Fibroblast of skin of back (primary cell): Measurements from ENCODE around the gene NPAS4.
"Not testable (repeated sequence)": the region's sequence is repeated elsewhere in the genome, so short reads cannot be mapped to it uniquely, and the experiment has no call there.

Experiments
- DNase-seq: peaks from one replicate; pipeline ENCODE4 v3.0.0-alpha.2; 2013

The NPAS4 gene

GRCh38 chr11:66418168-66418985, 2.5 kb upstream of the NPAS4 start:
- peak; percentile 98 for DNase-seq

DNA sequence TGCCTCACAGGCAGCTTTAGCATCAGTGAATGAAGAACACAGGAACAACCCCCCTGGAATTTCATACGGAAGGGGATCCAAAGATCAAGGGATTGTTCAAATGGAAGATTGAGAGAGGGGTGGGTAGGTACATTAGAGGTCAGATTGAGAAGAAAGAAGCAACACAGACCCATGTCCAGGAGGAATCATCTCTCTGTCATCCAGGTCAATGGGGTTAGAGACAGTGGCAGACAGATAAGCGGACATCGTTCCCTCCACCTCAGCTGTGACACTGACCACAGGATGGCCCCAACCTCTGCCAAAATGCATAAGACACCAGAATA, 1.9 kb upstream of the NPAS4 start:
- no peak for DNase-seq

- DNase-seq, result no peak
These were observed 1.0 kb upstream of the NPAS4 start for GRCh38 chr11:66419825-66420224.

DNA sequence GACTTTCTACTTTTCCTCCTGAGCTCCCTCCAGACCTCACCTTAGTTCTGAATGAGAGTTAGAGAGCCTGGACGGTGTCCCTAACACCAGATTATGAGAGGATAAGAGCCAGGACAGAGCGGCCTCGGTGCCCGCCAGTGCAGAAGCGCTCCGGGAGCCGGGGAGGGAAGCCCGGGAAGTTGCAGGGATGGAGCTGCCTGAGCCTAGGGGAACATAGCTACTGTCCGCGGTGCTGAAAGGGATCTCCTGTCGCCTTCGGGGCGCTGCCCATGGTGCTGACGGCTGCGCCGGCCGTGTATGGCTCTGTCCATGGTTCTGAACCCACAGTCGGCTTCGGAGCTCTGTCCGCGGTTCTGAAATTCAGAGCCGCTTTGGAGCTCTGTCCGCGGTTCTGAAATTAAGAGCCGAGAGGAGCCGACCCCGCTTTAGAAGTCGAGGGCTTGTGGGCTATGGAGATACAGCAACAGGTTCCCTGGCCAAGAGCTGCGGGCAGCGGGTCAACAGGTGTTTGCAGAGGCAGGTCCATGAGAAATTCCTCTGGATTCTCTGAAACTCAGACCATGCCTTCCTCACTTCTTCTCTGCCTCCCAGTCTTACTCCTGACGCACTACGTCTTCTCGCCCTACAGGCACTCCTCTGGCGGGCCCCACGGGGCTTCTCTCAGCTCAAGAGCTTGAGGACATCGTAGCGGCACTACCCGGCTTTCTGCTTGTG, 814 bp downstream of the NPAS4 start:
- peak; percentile 87 for DNase-seq

GRCh38 chr11:66426314-66426713, 5.5 kb downstream of the NPAS4 start:
- no peak for DNase-seq

DNA sequence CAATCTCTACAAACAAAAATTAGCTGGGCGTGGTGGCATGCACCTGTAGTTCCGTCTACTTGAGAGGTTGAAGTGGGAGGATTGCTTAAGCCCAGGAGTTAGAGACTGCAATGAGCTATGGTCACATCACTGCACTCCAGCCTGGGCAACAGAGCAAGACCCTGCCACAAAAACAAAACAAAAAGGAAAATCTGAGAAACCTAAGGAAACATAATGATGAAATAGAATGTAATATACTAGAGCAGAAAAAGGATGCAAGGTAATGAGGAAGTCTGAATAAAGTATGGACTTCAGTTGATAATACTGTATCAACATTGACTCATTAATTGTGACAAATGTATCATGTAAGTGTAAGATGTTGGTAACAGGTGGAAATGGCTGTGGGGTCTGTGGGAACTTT, 8.1 kb downstream of the NPAS4 start:
- DNase-seq, result no peak

GRCh38 chr11:66429983-66430602, 9.3 kb downstream of the NPAS4 start:
- DNase-seq, result peak; percentile 71

DNA sequence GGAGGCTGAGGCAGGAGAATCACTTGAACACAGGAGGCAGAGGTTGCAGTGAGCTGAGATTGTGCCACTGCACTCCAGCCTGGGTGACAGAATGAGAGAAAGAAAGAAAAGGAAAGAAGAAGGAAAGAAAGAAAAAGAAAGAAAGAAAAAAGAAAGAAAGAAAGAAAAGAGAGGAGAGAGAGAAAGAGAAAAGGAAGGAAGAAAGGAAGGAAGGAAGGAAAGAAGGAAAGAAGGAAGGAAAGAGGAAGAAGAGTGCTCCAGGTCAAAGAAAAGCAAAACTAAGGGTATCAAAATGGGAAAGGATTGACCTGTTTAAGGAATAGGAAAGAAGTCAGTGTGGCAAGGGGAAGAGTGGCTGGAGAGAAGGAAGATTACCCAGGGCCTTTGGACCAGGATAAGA, 10.5 kb downstream of the NPAS4 start:
- not testable (repeated sequence) for DNase-seq

- not testable (repeated sequence) for DNase-seq
These were observed 11.1 kb downstream of the NPAS4 start for GRCh38 chr11:66431871-66432329.

DNA sequence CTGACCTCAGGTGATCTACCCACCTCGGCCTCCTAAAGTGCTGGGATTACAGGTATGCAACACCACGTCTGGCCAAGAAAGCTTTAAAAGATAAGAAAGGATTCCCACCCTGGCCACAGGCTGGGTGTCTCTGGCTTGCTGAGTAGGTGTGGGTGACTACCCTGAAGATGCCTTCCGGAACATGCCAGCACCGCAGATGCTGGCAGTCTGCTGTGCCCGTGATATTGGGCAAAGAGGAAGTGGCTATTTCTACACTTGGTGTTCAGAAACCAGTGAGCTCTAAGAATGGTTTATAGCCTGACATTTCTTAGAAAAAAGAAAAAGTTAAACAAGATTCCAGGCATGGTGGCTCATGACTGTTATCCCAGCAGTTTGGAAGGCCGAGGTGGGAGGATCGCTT, 11.8 kb downstream of the NPAS4 start:
- DNase-seq, result no peak

GRCh38 chr11:66437979-66438503, 17.2 kb downstream of the NPAS4 start:
- DNase-seq, result no peak

GRCh38 chr11:66438504-66439466, 17.9 kb downstream of the NPAS4 start, which contains the start of gene MRPL11:
Gene MRPL11 (minus strand): TSS chr11:66438848. CDS start chr11:66438754, 94 bp downstream.
- peak; percentile 93 for DNase-seq

GRCh38 chr11:66440101-66440939, 19.5 kb downstream of the NPAS4 start:
- DNase-seq, result not testable (repeated sequence)

- not testable (repeated sequence) for DNase-seq
These were observed 20.1 kb downstream of the NPAS4 start for GRCh38 chr11:66440940-66441282.

DNA sequence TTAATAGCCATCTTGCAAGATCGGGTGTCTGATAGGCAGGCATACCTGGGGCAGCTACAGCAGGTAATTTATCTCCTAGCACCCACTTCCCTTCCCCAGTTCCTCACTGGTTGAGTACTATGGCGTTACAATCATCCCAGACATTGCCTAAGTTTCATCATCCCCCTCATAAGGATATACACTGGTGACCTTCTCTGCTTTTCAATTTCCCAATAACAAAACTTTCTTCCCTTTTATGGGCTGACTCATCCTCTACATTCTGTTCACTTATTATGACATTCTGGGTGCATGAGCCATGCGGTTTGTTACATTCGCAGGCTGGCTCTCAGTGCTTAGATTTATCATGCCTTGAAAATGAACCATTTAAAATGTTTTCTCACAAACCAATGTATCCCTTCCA, 22.8 kb downstream of the NPAS4 start:
- peak; percentile 53 for DNase-seq

GRCh38 chr11:66447012-66447411, 26.2 kb downstream of the NPAS4 start:
- no peak for DNase-seq

DNA sequence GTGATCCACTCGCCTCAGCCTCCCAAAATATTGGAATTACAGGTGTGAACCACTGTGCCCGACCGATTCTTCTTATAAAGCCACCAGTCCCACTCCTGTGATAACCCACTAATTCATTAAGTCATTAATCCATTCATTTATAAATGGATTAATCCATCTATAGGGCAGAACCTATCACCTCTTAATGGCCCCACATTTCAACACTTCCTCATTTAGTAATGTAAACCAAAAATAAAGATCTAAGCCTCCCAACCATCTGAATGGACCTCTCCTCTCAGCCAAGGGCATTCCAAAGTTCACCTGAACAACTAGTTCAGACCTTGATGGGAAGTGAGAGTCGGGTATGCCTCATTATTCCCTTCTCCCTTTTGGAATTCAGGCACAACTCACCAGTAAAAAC, 27.7 kb downstream of the NPAS4 start:
- no peak for DNase-seq

GRCh38 chr11:66450560-66450959, 29.7 kb downstream of the NPAS4 start:
- no peak for DNase-seq

GRCh38 chr11:66451663-66452062, 30.8 kb downstream of the NPAS4 start:
- DNase-seq, result no peak

DNA sequence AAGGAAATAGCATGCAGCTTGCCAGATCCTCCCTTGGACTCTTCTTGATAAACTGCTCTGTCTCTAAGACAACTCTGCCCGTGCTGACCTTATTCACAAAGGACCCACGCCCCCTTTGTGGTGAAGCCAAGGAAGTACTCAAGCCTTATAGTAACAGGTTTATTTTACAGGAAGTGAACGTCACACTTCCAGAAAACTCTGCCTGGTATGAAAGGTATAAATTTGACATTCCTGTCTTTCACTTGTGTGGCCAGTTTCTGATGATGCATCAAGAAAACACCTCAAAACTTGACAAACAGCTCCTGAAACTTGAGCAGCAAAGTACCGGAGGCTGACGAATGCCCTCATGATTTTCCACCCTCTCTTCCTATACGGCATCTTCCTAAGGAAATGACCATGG, 33.4 kb downstream of the NPAS4 start:
- no peak for DNase-seq

DNA sequence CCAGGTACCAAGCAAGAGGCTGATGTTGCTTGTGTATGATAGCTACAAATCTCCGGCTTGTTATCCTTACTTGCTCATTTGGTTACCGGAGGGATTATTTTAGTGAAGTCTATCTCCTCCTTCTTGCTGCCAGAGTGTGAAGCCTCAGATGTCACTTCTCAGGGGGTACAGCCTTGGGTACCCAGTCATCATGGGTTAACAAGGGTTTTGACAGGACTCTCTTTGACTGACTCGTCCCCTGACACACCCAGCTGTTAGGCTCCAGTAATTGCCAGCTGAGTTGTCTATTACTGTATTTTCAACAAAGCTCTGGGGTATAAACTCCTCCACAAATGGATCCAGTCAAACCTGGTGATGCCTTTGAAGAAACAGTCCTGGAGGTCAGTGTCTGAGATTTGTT, 34.0 kb downstream of the NPAS4 start:
- DNase-seq, result no peak
